Ishikawa (cell line): Measurements from ENCODE around the gene IP6K1.

Source experiments
- CEBPB ChIP-seq: IDR thresholded peaks from 2 replicates; pipeline ENCODE4 v1.6.1; 2012
- CREB1 ChIP-seq: IDR thresholded peaks from 2 replicates; pipeline ENCODE4 v1.6.1; 2012; ENCODE audit warnings: low read depth
- EP300 ChIP-seq: IDR thresholded peaks from 2 replicates; pipeline ENCODE4 v1.6.1; 2012; ENCODE audit warnings: borderline replicate concordance
- RAD21 ChIP-seq: IDR thresholded peaks from 2 replicates; pipeline ENCODE4 v1.6.1; 2012; ENCODE audit warnings: low read depth
- TAF1 ChIP-seq: IDR thresholded peaks from 2 replicates; pipeline ENCODE4 v1.6.1; 2012; ENCODE audit warnings: low read depth, mild to moderate bottlenecking
- ZBTB7A ChIP-seq: IDR thresholded peaks from 2 replicates; pipeline ENCODE4 v1.6.1; 2012; ENCODE audit warnings: low read depth
- TF ChIP-seq, protein P1 (sequence below): IDR thresholded peaks from 2 replicates; pipeline ENCODE4 v1.6.1; 2012; ENCODE audit warnings: low read depth, mild to moderate bottlenecking
- TF ChIP-seq, protein P2 (sequence below): IDR thresholded peaks from 2 replicates; pipeline ENCODE4 v1.6.1; 2012

GRCh38 chr3:49831341-49831740 lies 45.0 kb upstream of the IP6K1 start:
- no peak for TF ChIP-seq EP300
- TF ChIP-seq TAF1 = no peak
- TF ChIP-seq, protein P1, sequence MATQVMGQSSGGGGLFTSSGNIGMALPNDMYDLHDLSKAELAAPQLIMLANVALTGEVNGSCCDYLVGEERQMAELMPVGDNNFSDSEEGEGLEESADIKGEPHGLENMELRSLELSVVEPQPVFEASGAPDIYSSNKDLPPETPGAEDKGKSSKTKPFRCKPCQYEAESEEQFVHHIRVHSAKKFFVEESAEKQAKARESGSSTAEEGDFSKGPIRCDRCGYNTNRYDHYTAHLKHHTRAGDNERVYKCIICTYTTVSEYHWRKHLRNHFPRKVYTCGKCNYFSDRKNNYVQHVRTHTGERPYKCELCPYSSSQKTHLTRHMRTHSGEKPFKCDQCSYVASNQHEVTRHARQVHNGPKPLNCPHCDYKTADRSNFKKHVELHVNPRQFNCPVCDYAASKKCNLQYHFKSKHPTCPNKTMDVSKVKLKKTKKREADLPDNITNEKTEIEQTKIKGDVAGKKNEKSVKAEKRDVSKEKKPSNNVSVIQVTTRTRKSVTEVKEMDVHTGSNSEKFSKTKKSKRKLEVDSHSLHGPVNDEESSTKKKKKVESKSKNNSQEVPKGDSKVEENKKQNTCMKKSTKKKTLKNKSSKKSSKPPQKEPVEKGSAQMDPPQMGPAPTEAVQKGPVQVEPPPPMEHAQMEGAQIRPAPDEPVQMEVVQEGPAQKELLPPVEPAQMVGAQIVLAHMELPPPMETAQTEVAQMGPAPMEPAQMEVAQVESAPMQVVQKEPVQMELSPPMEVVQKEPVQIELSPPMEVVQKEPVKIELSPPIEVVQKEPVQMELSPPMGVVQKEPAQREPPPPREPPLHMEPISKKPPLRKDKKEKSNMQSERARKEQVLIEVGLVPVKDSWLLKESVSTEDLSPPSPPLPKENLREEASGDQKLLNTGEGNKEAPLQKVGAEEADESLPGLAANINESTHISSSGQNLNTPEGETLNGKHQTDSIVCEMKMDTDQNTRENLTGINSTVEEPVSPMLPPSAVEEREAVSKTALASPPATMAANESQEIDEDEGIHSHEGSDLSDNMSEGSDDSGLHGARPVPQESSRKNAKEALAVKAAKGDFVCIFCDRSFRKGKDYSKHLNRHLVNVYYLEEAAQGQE = no peak
- TF ChIP-seq RAD21 = no peak
- TF ChIP-seq, protein P2, sequence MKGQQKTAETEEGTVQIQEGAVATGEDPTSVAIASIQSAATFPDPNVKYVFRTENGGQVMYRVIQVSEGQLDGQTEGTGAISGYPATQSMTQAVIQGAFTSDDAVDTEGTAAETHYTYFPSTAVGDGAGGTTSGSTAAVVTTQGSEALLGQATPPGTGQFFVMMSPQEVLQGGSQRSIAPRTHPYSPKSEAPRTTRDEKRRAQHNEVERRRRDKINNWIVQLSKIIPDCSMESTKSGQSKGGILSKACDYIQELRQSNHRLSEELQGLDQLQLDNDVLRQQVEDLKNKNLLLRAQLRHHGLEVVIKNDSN = no peak
- TF ChIP-seq CREB1 = no peak
- no peak for TF ChIP-seq ZBTB7A
- no peak for TF ChIP-seq CEBPB
